Neural cell (in vitro differentiated cells): ENCODE data around the gene LBH. TPM values are rescaled to one million over a fixed set of nuclear protein-coding genes. Genes with fewer than 3 reads are reported as not detected.

Experiments used
- H2AFZ ChIP-seq: fragments of 200-600, 300-800 bp; sonication (generic), shearing (Covaris generic); 2 replicates; pipeline ENCODE4 v1.6.0; 2014; ENCODE audit warnings: low read depth, mild to moderate bottlenecking, antibody characterized with exemption, low read length, moderate library complexity
- H3F3A ChIP-seq: fragments of 200-600 bp; shearing (Covaris generic); 2 replicates; pipeline ENCODE4 v1.6.1; 2016; ENCODE audit warnings: mild to moderate bottlenecking, moderate library complexity, mixed read lengths, antibody characterized with exemption, low read length; ENCODE audit not compliant: insufficient read depth, poor library complexity, severe bottlenecking
- H3K27ac ChIP-seq: fragments of 200-600, 300-800 bp; sonication (generic), shearing (Covaris generic); 2 replicates; pipeline ENCODE4 v1.5.1; 2014; ENCODE audit warnings: mild to moderate bottlenecking, low read length, moderate library complexity
- H3K27me3 ChIP-seq: fragments of 300-800, 200-600 bp; sonication (generic), shearing (Covaris generic); 2 replicates; pipeline ENCODE4 v1.6.0; 2014; ENCODE audit warnings: mild to moderate bottlenecking, low read depth, low read length, moderate library complexity; ENCODE audit not compliant: insufficient read depth
- H3K36me3 ChIP-seq: fragments of 300-800, 200-600 bp; sonication (generic), shearing (Covaris generic); 2 replicates; pipeline ENCODE4 v1.5.1; 2014; ENCODE audit warnings: mild to moderate bottlenecking, antibody characterized with exemption, low read length, moderate library complexity; ENCODE audit not compliant: insufficient read depth
- H3K4me2 ChIP-seq: fragments of 300-800, 200-600 bp; sonication (generic), shearing (Covaris generic); 2 replicates; pipeline ENCODE4 v1.6.0; 2014; ENCODE audit warnings: mild to moderate bottlenecking, low read length
- H3K4me3 ChIP-seq: fragments of 300-800, 200-600 bp; sonication (generic), shearing (Covaris generic); 2 replicates; pipeline ENCODE4 v1.5.1; 2014; ENCODE audit warnings: mild to moderate bottlenecking, low read length, moderate library complexity
- H3K79me2 ChIP-seq: fragments of 200-600 bp; shearing (Covaris generic); replicated peaks from 2 replicates; pipeline ENCODE4 v1.6.0; 2014; ENCODE audit warnings: mild to moderate bottlenecking, low read length, moderate library complexity; ENCODE audit not compliant: insufficient read depth
- H3K9ac ChIP-seq: fragments of 300-800, 200-600 bp; sonication (generic), shearing (Covaris generic); 2 replicates; pipeline ENCODE4 v1.6.1; 2016; ENCODE audit warnings: mild to moderate bottlenecking, low read length, mixed read lengths
- H3K9me2 ChIP-seq: fragments of 200-600 bp; shearing (Covaris generic); 2 replicates; pipeline ENCODE4 v1.6.1; 2016; ENCODE audit warnings: mild to moderate bottlenecking, low read length, mixed read lengths; ENCODE audit not compliant: insufficient read depth
- H3K9me3 ChIP-seq: fragments of 200-600, 300-800 bp; sonication (generic), shearing (Covaris generic); 2 replicates; pipeline ENCODE4 v1.6.1; 2016; ENCODE audit warnings: mild to moderate bottlenecking, mixed run types, low read length, moderate library complexity, mixed read lengths
- H4K20me1 ChIP-seq: fragments of 200-600 bp; shearing (Covaris generic); 2 replicates; pipeline ENCODE4 v1.6.1; 2016; ENCODE audit warnings: mild to moderate bottlenecking, mixed run types; ENCODE audit not compliant: insufficient read depth
- CTCF ChIP-seq: fragments of 450-650 bp; IDR thresholded peaks from 2 replicates; pipeline ENCODE4 v1.5.1; 2014; ENCODE audit warnings: antibody characterized with exemption, mild to moderate bottlenecking, moderate library complexity; ENCODE audit not compliant: poor library complexity, severe bottlenecking
- EP300 ChIP-seq: fragments of 450-650 bp; conservative IDR thresholded peaks from 2 replicates; pipeline ENCODE4 v1.6.1; 2014; ENCODE audit warnings: antibody characterized with exemption, mild to moderate bottlenecking, moderate library complexity; ENCODE audit not compliant: poor library complexity, severe bottlenecking
- EZH2 ChIP-seq: fragments of 200-600, 300-800 bp; shearing (Covaris generic), sonication (generic); IDR thresholded peaks from 2 replicates; pipeline ENCODE4 v1.6.1; 2014; ENCODE audit warnings: antibody characterized with exemption, low read length, borderline replicate concordance, mild to moderate bottlenecking; ENCODE audit not compliant: insufficient read depth, poor library complexity, severe bottlenecking
- MXI1 ChIP-seq: fragments of 450-650 bp; conservative IDR thresholded peaks from 2 replicates; pipeline ENCODE4 v1.6.1; 2014; ENCODE audit warnings: antibody characterized with exemption, mild to moderate bottlenecking; ENCODE audit not compliant: poor library complexity, severe bottlenecking
- POLR2AphosphoS5 ChIP-seq: IDR thresholded peaks from 2 replicates; pipeline ENCODE4 v1.6.1; 2012
- RAD21 ChIP-seq: fragments of 450-650 bp; conservative IDR thresholded peaks from 2 replicates; pipeline ENCODE4 v1.6.1; 2014; ENCODE audit warnings: antibody characterized with exemption, mild to moderate bottlenecking, moderate library complexity
- SMC3 ChIP-seq: fragments of 450-650 bp; conservative IDR thresholded peaks from 2 replicates; pipeline ENCODE4 v1.6.1; 2014; ENCODE audit warnings: antibody characterized with exemption, mild to moderate bottlenecking, moderate library complexity; ENCODE audit not compliant: poor library complexity
- TAF1 ChIP-seq: IDR thresholded peaks from 2 replicates; pipeline ENCODE4 v1.6.1; 2012; ENCODE audit warnings: low read depth
- polyA plus RNA-seq: library from polyadenylated mRNA; depleted of rRNA; stranded (reverse); fragments of >200 nt; gene quantifications from 2 replicates; pipeline ENCODE4 v1.2.3, GENCODE V29; 2014
- TF ChIP-seq, protein P1 (sequence below): IDR thresholded peaks from 2 replicates; pipeline ENCODE4 v1.6.1; 2012; ENCODE audit warnings: borderline replicate concordance

LBH gene
- polyA plus RNA-seq, 1 donor from 2014 or later: 345 TPM

DNA sequence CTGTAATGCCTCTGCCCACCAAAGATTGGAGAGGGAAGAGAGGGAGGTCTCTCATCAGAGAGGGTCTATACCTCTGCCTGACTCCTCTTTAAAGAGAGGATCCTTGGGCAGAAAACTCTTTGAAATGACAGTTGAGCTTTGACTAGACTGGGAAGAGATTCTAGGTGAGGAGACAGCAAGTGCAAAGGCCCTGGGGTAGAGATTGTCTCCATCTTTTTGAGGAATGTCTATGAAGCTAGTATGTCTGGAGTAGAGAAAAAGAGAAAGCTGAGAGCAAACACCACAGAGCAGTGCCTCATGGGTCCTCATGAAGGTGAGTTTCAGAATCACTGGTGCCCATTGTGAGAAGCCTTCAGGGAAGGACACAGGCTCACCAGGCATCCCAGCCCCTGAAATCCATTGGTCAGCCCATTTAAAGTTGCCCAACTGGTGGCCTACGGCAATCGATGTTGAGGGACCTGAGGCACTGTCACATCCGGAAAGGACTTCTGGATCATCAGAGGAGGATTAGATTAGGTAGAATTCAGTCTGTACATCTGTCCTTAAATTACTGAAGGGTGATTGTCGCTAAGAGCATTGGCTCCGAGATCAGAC is 31.5 kb downstream of the LBH start:
- H3K9me3 ChIP-seq: peaks cover 6% of the 10 kb centered on the region
- no peak overlapping the region for H3K27ac ChIP-seq
- H3K27me3 ChIP-seq: no peaks in the 10 kb centered on the region
- H2AFZ ChIP-seq: no peak overlapping the region
- H3K4me2 ChIP-seq: no peak overlapping the region
- no peak overlapping the region for H3K9ac ChIP-seq
- H3K36me3 ChIP-seq: no peaks in the 10 kb centered on the region
- TF ChIP-seq, protein P1, sequence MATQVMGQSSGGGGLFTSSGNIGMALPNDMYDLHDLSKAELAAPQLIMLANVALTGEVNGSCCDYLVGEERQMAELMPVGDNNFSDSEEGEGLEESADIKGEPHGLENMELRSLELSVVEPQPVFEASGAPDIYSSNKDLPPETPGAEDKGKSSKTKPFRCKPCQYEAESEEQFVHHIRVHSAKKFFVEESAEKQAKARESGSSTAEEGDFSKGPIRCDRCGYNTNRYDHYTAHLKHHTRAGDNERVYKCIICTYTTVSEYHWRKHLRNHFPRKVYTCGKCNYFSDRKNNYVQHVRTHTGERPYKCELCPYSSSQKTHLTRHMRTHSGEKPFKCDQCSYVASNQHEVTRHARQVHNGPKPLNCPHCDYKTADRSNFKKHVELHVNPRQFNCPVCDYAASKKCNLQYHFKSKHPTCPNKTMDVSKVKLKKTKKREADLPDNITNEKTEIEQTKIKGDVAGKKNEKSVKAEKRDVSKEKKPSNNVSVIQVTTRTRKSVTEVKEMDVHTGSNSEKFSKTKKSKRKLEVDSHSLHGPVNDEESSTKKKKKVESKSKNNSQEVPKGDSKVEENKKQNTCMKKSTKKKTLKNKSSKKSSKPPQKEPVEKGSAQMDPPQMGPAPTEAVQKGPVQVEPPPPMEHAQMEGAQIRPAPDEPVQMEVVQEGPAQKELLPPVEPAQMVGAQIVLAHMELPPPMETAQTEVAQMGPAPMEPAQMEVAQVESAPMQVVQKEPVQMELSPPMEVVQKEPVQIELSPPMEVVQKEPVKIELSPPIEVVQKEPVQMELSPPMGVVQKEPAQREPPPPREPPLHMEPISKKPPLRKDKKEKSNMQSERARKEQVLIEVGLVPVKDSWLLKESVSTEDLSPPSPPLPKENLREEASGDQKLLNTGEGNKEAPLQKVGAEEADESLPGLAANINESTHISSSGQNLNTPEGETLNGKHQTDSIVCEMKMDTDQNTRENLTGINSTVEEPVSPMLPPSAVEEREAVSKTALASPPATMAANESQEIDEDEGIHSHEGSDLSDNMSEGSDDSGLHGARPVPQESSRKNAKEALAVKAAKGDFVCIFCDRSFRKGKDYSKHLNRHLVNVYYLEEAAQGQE: no peak
- TF ChIP-seq EZH2 (no peak), POLR2AphosphoS5 (no peak), TAF1 (no peak), MXI1 (no peak), CTCF (no peak), RAD21 (no peak)
- H4K20me1 ChIP-seq: no peaks in the 10 kb centered on the region
- H3K4me3 ChIP-seq: no peak overlapping the region
- H3F3A ChIP-seq: no peaks in the 10 kb centered on the region
- no peaks in the 10 kb centered on the region for H3K79me2 ChIP-seq
- H3K9me2 ChIP-seq: no peaks in the 10 kb centered on the region

- Histone ChIP-seq H3K4me2 (no peak overlapping the region), H3K27ac (no peak overlapping the region), H4K20me1 (no peaks in the 10 kb centered on the region), H3K9ac (no peak overlapping the region), H3K4me3 (no peak overlapping the region), H3F3A (no peaks in the 10 kb centered on the region), H3K9me2 (no peaks in the 10 kb centered on the region), H3K9me3 (peaks cover 6% of the 10 kb centered on the region), H3K36me3 (no peaks in the 10 kb centered on the region), H3K79me2 (no peaks in the 10 kb centered on the region), H2AFZ (no peak overlapping the region), H3K27me3 (no peaks in the 10 kb centered on the region)
- TF ChIP-seq EZH2 (no peak), CTCF (no peak), SMC3 (no peak), EP300 (no peak), TAF1 (no peak), MXI1 (no peak), RAD21 (no peak), POLR2AphosphoS5 (no peak)
- TF ChIP-seq, protein P1: no peak
Observed at GRCh38 chr2:30264274-30264673, 32.9 kb downstream of the LBH start.
